PC-3 (cell line): ENCODE measurements around the gene ST6GALNAC6. TPM values are rescaled to one million over a fixed set of nuclear protein-coding genes. Genes with fewer than 3 reads are reported as not detected.

Experiments used
- ATAC-seq: fragments of 200-7000 bp; cut with Tn5 transposase; 2 replicates; pipeline ENCODE4 v1.9.1; 2020; ENCODE audit warnings: mild to moderate bottlenecking, moderate library complexity
- BruUV-seq: library from RNA; stranded (reverse); fragments of 400-500 nt; replicated peaks from 2 replicates; lab custom pipeline; 2021; lab: Mats Ljungman, UMichigan
- CTCF ChIA-PET: fragments of 300-600 bp; sonication (Branson Sonifier 250); formaldehyde crosslinking; loops from one replicate; lab custom pipeline; 2022; ENCODE audit warnings: antibody characterized with exemption; lab: Charles Lee
- POLR2A ChIA-PET: fragments of 300-600 bp; sonication (Branson Sonifier 250); formaldehyde crosslinking; loops from one replicate; lab custom pipeline; 2022; ENCODE audit warnings: antibody characterized with exemption; ENCODE audit not compliant: unreplicated experiment; lab: Charles Lee
- DNase-seq: peaks from one replicate; pipeline ENCODE4 v3.0.0-alpha.2; 2015
- H2AFZ ChIP-seq: fragments of 300-600 bp; sonication (generic); 2 replicates; pipeline ENCODE4 v1.6.0; 2016; ENCODE audit warnings: antibody characterized with exemption, low read length
- H3F3A ChIP-seq: fragments of 300-600 bp; sonication (generic); one replicate; pipeline ENCODE4 v1.6.0; 2017; ENCODE audit warnings: antibody characterized with exemption, low read length, control low read depth, mild to moderate bottlenecking; ENCODE audit not compliant: unreplicated experiment
- H3K27ac ChIP-seq: fragments of 300-600 bp; sonication (generic); 2 replicates; pipeline ENCODE4 v1.5.1; 2016; ENCODE audit warnings: mild to moderate bottlenecking, low read length
- H3K27me3 ChIP-seq: fragments of 300-600 bp; sonication (generic); 2 replicates; pipeline ENCODE4 v1.6.1; 2016; ENCODE audit warnings: low read length, mixed read lengths
- H3K36me3 ChIP-seq: fragments of 300-600 bp; sonication (generic); 2 replicates; pipeline ENCODE4 v1.6.1; 2016; ENCODE audit warnings: low read depth, mixed run types, low read length, mixed read lengths
- H3K4me1 ChIP-seq: fragments of 300-600 bp; sonication (generic); 2 replicates; pipeline ENCODE4 v1.5.1; 2016; ENCODE audit warnings: low read length; ENCODE audit not compliant: insufficient read depth
- H3K4me2 ChIP-seq: fragments of 300-600 bp; sonication (generic); 2 replicates; pipeline ENCODE4 v1.6.0; 2016; ENCODE audit warnings: low read length
- H3K4me3 ChIP-seq: fragments of 300-600 bp; sonication (generic); 2 replicates; pipeline ENCODE4 v1.5.1; 2016; ENCODE audit warnings: mild to moderate bottlenecking, low read length, mixed read lengths
- H3K79me2 ChIP-seq: fragments of 300-600 bp; sonication (generic); 2 replicates; pipeline ENCODE4 v1.6.1; 2017; ENCODE audit warnings: low read length, mixed read lengths
- H3K9ac ChIP-seq: fragments of 300-600 bp; sonication (generic); 2 replicates; pipeline ENCODE4 v1.6.0; 2016; ENCODE audit warnings: mild to moderate bottlenecking, low read length
- H3K9me2 ChIP-seq: fragments of 300-600 bp; sonication (generic); replicated peaks from 2 replicates; pipeline ENCODE4 v1.6.1; 2016; ENCODE audit warnings: mixed run types, low read length, mixed read lengths
- H3K9me3 ChIP-seq: fragments of 300-600 bp; sonication (generic); 2 replicates; pipeline ENCODE4 v1.6.1; 2016; ENCODE audit warnings: low read length, mixed read lengths
- H4K20me1 ChIP-seq: fragments of 300-600 bp; sonication (generic); 2 replicates; pipeline ENCODE4 v1.6.1; 2016; ENCODE audit warnings: low read length, mixed read lengths
- CTCF ChIP-seq: fragments of 300-600 bp; sonication (generic); conservative IDR thresholded peaks from 2 replicates; pipeline ENCODE4 v1.5.1; 2017; ENCODE audit warnings: antibody characterized with exemption, low read depth, mild to moderate bottlenecking, low read length
- EZH2 ChIP-seq: fragments of 300-600 bp; sonication (generic); IDR thresholded peaks from one replicate; pipeline ENCODE4 v1.6.1; 2017; ENCODE audit warnings: antibody characterized with exemption, mild to moderate bottlenecking, low read length; ENCODE audit not compliant: unreplicated experiment
- EZH2phosphoT487 ChIP-seq: fragments of 300-600 bp; sonication (generic); IDR thresholded peaks from 2 replicates; pipeline ENCODE4 v1.6.1; 2018; ENCODE audit warnings: mild to moderate bottlenecking, antibody characterized with exemption, low read length, borderline replicate concordance
- intact Hi-C: fragments of 100-400 bp; cut with micrococcal nuclease; formaldehyde crosslinking; loops from 2 replicates; pipeline ENCODE4 v1.9.0; 2023
- total RNA-seq: library from RNA; depleted of rRNA; stranded (reverse); fragments of >200 nt; gene quantifications from 2 replicates; pipeline ENCODE4 v1.2.3, GENCODE V29; 2014

Gene ST6GALNAC6
- total RNA-seq, 1 experiment from 2014 or later = 14.5 TPM

GRCh38 chr9:127941062-127941960 lies 41.9 kb upstream of the ST6GALNAC6 start:
- ATAC-seq (no peak), DNase-seq (no peak)
- Histone ChIP-seq H3K27me3 (no peaks in the 10 kb centered on the region), H3K36me3 (no peaks in the 10 kb centered on the region), H3F3A (no peaks in the 10 kb centered on the region), H4K20me1 (no peaks in the 10 kb centered on the region), H3K9ac (no peak overlapping the region), H3K79me2 (peaks cover 12% of the 10 kb centered on the region), H3K4me2 (no peak overlapping the region), H2AFZ (no peak overlapping the region), H3K4me1 (peaks cover 7% of the 10 kb centered on the region; the same call in 1 of the 2 replicates), H3K9me3 (no peaks in the 10 kb centered on the region), H3K4me3 (no peak overlapping the region), H3K27ac (no peak overlapping the region), H3K9me2 (no peaks in the 10 kb centered on the region)
- intact Hi-C loops = no loop called here
- BruUV-seq = no TSS peak
- ChIA-PET CTCF (interaction anchor here (1.0 kb wide), 1 partner anchor 94 kb away, joined by 3 read pairs; no protein-coding TSS in a partner anchor), POLR2A (no interaction called here)
- no peak for TF ChIP-seq CTCF
- no peak for TF ChIP-seq EZH2
- TF ChIP-seq EZH2phosphoT487 = no peak

- ATAC-seq = no peak
- POLR2A ChIA-PET = no interaction called here
- H3K9me2 ChIP-seq = no peaks in the 10 kb centered on the region
- no peak overlapping the region for H3K4me2 ChIP-seq
- no peak overlapping the region for H3K9ac ChIP-seq
- no peaks in the 10 kb centered on the region for H3K9me3 ChIP-seq
- H3K27me3 ChIP-seq = no peaks in the 10 kb centered on the region
- intact Hi-C loops = no loop called here
- CTCF ChIA-PET = no interaction called here
- no peaks in the 10 kb centered on the region for H3K36me3 ChIP-seq
- H3K4me1 ChIP-seq = peaks cover 14% of the 10 kb centered on the region; the same call in 1 of the 2 replicates
- no peak for DNase-seq
- H2AFZ ChIP-seq = no peak overlapping the region
- no TSS peak for BruUV-seq
- no peak overlapping the region for H3K27ac ChIP-seq
- no peaks in the 10 kb centered on the region for H4K20me1 ChIP-seq
- no peak overlapping the region for H3K4me3 ChIP-seq
- peaks cover 20% of the 10 kb centered on the region for H3K79me2 ChIP-seq
- no peaks in the 10 kb centered on the region for H3F3A ChIP-seq
- TF ChIP-seq CTCF (no peak), EZH2 (no peak), EZH2phosphoT487 (no peak)
These were observed 41.2 kb upstream of the ST6GALNAC6 start for GRCh38 chr9:127940593-127940992.

GRCh38 chr9:127938298-127938690 lies 38.9 kb upstream of the ST6GALNAC6 start:
- intact Hi-C loops = no loop called here
- Histone ChIP-seq H3K9ac (no peak overlapping the region), H3K9me3 (no peaks in the 10 kb centered on the region), H2AFZ (no peak overlapping the region), H3K4me1 (peaks cover 16% of the 10 kb centered on the region; the same call in 1 of the 2 replicates), H3K4me3 (no peak overlapping the region), H4K20me1 (no peaks in the 10 kb centered on the region), H3K4me2 (no peak overlapping the region), H3F3A (no peaks in the 10 kb centered on the region), H3K27me3 (no peaks in the 10 kb centered on the region), H3K79me2 (peaks cover 31% of the 10 kb centered on the region), H3K36me3 (no peaks in the 10 kb centered on the region), H3K9me2 (no peaks in the 10 kb centered on the region), H3K27ac (no peak overlapping the region)
- DNase-seq = no peak
- TF ChIP-seq EZH2phosphoT487 (no peak), CTCF (no peak), EZH2 (no peak)
- ChIA-PET POLR2A (no interaction called here), CTCF (no interaction called here)
- no TSS peak for BruUV-seq
- no peak for ATAC-seq
